Activated CD4-positive, alpha-beta T cell treated with anti-CD3 and anti-CD28 coated beads, Interleukin-2, Interleukin-4, amounts not matched to agents 100 ng/mL and 50 ng/mL, durations not matched to agents 16 hours and 8 hours (primary cell): ENCODE measurements around the gene SLC4A9.

ENCODE experiments used
- DNase-seq: peaks from one replicate; pipeline ENCODE4 v3.0.0-alpha.2; 2020; ENCODE audit warnings: low spot score

The SLC4A9 gene

GRCh38 chr5:140360101-140360500 is at the start of gene SLC4A9:
TSS of gene SLC4A9 (plus strand) at chr5:140360194. CDS start at chr5:140360237, 43 bp downstream.
- no peak for DNase-seq

GRCh38 chr5:140310434-140310833 is 49.6 kb upstream of the SLC4A9 start:
- no peak for DNase-seq

DNA sequence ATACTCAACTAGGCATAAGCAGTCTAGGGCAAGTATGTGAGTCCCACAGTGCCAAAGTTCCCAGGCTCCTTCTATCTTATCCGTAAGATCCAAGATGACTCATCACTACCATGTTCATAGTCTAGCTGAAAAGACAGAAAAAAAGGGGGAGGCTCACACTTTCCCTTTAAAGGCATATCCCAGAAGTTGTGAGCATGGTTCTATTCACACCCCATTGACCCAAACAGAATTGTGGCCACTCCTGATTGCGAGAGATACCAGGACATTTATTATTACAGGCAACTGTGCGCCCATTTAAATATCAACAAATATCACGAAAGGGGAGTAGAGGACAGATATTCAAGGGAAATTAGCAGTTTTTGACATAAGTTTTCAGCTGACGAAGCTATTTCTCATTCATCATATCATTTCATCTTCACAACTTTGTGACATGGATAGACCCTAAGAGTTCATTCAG is 49.0 kb upstream of the SLC4A9 start:
- no peak for DNase-seq

DNA sequence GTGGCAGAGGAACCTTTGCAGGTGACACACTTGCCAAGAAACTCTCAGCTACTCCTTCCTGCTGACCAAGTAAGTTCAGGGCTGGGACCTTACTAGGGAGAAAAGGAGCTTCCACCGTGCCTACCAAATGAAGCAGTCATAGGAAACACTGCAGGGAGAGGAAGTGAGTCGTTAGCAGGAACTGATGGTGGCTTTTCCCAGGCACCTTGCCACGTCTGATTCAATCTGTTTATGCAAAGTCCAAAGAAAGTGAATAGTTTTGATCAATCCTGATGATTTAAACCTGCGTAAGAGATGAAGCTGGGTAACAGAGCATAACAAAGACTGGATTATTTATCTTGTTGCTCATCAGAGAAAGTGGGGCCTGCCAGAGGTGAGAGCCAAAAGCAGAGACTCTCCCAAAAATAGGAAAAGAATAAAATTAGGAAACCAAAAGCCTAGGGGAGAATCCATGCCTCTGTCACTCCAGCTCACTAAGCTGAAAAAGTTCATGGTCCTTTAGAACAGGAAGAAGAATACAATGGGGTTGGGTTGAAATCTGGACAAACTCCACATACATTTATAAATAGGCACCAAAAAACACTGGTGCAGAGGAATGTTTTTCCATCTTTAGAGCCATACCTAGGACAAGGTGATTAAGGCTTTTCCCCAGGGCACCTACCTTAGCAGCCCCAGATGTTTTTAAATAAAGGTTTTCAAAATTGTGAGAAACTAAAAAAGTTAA is 47.8 kb upstream of the SLC4A9 start:
- DNase-seq, result no peak

GRCh38 chr5:140312791-140313189 is 47.2 kb upstream of the SLC4A9 start:
- DNase-seq, result no peak

DNA sequence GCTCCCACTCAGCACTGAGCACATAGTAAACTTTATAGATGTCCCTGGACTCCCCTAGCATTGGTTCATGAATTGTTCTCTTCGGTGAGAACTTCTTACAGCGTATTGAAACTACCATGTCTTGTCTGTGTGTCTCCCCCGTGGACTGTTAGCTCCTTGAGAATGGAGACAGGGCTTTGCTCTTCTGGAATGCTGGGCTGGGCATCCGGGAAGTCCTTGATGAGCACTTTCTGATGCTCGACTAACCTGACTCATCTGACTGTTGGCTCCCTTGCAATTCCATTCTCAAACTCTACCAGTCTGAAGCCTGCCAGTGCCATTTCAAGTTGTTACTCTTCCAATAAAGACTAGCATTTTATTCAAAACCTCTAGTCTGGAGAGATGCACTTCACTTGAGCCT is 42.1 kb upstream of the SLC4A9 start:
- no peak for DNase-seq

DNA sequence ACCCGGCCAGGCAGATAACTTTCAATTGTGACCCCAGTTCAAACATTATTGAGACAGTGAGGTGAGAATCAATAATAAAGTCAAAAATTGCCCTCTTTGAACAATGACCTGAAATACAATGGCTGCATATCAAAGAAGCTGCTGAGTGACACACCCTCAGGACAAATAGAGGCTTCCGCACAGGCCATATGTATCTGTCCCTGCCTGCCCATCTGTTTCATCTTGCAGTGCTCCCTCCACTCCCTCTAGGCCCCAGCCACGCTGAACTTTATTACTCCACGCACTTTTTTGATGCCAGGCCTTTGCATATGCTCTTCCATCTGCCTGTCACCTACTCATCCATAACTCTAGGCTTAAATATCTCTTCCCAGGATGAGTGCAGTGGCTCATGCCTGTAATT is 41.2 kb upstream of the SLC4A9 start:
- no peak for DNase-seq

- DNase-seq, result no peak
These were observed 40.2 kb upstream of the SLC4A9 start for GRCh38 chr5:140319833-140320232.

- DNase-seq, result no peak
These were observed 38.2 kb upstream of the SLC4A9 start for GRCh38 chr5:140321796-140322195.

- DNase-seq, result no peak
These were observed 37.0 kb upstream of the SLC4A9 start for GRCh38 chr5:140322751-140323731.

- DNase-seq, result no peak
These were observed 35.9 kb upstream of the SLC4A9 start for GRCh38 chr5:140324041-140324600.

- no peak for DNase-seq
These were observed 35.3 kb upstream of the SLC4A9 start for GRCh38 chr5:140324617-140325241.

DNA sequence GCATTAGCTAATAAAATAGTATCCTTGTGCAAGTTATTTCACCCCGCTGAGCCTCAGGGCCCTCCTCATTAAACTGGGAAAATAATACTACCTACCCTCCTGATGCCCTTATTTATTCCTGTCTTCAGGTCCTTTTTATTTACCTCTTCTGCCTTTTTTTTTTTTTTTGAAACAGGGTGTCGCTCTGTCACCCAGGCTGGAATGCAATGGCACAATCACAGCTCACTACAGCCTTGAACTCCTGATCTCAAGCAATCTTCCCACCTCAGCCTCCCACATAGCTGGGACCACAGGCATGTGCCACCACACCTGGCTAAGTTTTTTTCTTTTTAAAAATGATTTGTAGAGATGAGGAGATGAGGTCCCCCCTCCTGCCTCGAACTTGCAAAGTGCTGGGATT is 34.5 kb upstream of the SLC4A9 start:
- no peak for DNase-seq

- DNase-seq, result no peak
These were observed 32.4 kb upstream of the SLC4A9 start for GRCh38 chr5:140327589-140327988.

- no peak for DNase-seq
These were observed 31.8 kb upstream of the SLC4A9 start for GRCh38 chr5:140328036-140328764.

DNA sequence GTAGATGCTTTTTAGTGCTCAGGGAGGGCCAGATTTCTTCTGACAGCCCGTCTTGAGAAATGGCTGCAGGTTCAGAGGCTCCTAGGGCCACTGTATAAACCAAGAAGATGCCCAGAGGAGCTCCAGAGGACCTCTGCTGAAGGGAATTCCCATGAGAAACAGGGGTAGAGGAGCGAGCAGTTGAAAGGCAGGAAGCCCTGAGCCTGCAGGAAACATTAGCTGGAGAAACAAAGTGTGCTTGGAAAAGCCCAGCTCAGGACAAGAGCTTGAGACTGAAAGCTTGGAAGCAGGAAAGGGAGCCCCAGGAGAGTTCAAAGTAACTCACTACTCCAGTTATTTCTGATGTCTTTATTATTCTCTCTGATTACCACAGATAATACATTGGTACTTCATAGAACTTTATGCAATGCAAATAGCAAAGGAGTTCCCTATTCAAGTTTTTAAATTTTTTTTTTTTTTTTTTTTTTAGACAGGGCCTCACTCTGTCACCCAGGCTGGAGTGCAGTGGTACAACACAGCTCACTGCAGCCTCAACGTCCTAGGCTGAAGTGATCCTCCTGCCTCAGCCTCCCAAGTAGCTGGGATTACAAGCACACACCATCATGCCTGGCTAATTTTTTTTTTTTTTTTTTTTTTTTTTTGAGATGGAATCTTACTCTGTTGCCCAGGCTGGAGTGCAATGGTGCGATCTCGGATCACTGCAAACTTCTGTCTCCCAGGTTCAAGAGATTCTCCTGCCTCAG is 30.1 kb upstream of the SLC4A9 start:
- DNase-seq, result no peak

DNA sequence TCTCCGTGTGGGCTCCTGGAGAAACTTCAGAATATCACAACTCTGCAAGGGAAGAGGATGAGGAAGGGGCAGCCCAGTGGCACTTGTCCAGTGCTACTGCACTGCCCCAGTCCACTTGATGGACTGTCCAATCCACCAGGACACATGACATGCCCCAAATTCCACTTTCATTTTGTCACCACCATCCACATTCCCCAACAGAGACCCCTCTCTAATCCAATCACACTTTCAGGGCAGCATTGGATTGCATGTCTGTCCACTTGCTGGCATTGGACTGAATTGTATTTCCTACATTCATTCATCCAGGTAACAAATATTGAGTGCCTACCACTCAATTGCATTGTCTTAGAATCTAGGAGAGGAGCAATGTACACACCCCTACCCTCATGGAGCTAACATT is 28.4 kb upstream of the SLC4A9 start:
- no peak for DNase-seq

- DNase-seq, result no peak
These were observed 23.6 kb upstream of the SLC4A9 start for GRCh38 chr5:140336388-140336787.

- no peak for DNase-seq
These were observed 22.1 kb upstream of the SLC4A9 start for GRCh38 chr5:140337880-140338279.

GRCh38 chr5:140338336-140338735 is 21.7 kb upstream of the SLC4A9 start:
- DNase-seq, result no peak

- no peak for DNase-seq
These were observed 21.1 kb upstream of the SLC4A9 start for GRCh38 chr5:140338908-140339307.
